NOMO-1 treated with dmso at 0.1 percent for 144 hours (cell line): ENCODE measurements around the gene PATL1.
"Not testable (repeated sequence)": the region's sequence is repeated elsewhere in the genome, so short reads cannot be mapped to it uniquely, and the experiment has no call there.

Experiments
- DNase-seq: peaks from one replicate; lab custom pipeline; 2025; ENCODE audit not compliant: unreplicated experiment; lab: John Stamatoyannopoulos, UW

Gene PATL1

GRCh38 chr11:59676205-59676604, 7.4 kb upstream of the PATL1 start:
- DNase-seq: no peak

DNA sequence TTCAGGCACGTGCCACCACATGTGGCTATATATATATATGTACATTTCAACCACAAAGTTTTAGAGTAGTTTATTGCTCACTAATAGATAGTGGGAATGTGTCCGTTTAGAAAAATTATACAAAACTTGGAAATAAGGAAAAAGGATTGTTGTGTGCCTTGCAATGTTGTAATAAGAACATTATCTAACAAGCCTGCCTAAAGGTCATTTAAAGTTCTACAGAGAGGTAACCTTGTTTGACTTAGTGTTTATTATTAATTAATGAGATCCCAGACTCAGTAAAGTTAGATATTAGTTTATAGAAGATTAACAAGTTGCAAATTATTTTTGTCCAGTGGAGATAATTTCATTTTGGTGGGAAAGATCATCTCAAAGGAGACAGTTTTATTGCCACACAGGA, 5.5 kb upstream of the PATL1 start:
- no peak for DNase-seq

- no peak for DNase-seq
Measured at GRCh38 chr11:59673291-59673690, 4.5 kb upstream of the PATL1 start.

GRCh38 chr11:59671471-59671870, 2.6 kb upstream of the PATL1 start:
- no peak for DNase-seq

- DNase-seq: peak; percentile 26
Measured at GRCh38 chr11:59669611-59670009, 773 bp upstream of the PATL1 start.

DNA sequence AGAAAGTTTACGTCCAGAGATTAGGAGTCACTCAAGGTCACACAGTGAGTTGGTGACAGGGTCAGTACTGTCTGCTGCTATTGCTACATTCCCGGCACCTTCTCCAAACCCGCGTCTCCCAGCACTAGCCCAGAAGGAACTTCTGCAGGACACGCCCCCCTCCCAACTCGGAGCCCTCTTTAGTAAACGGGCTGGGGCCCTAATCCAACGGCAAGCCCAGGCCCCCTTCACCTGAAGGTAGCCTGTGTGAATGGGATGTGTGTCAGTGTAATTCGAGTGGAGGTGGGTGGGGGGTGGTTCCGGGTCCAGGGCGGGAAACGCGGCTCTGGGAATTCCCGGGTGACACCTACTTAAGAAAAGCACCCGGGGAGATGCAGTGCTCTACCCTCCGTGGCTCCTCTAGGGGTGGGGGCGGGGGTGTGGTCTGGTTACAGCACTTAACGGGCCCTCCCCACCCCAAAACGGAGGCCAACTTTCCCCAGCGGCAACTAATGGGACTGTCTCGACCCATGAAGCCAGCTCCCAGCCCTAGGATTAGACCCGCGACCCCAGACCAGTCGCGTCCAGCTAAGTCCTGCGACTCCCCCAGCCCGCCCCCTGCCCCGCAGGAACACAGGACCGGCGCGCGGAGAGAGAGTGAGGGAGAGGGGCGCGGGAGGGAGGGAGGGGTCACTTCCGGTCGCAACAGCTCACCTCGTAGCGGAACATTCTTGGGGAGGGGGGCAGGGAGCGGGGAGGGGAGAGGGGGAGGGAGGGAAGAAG, 468 bp downstream of the PATL1 start:
- DNase-seq: no peak

- no peak for DNase-seq
Measured at GRCh38 chr11:59667812-59668187, 1.0 kb downstream of the PATL1 start.

DNA sequence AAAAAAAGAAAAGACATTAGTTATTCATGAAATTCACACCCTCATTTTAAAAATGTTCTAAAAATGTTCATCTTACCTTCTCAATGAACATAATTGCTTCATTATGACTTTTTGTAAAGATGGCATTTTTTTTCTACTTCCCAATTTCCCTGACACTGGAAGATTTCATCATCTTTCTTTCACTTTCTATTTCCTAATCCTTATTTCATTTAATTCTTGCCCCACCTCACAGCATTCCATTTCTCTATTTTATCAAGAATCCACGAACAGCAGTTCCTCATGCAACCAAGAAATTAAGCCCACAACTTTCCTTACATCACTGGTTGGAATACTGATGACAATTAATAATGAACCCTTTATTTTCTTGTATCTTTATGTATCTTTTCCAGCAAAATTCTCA, 1.9 kb downstream of the PATL1 start:
- no peak for DNase-seq

GRCh38 chr11:59660621-59661020, 8.2 kb downstream of the PATL1 start:
- no peak for DNase-seq

DNA sequence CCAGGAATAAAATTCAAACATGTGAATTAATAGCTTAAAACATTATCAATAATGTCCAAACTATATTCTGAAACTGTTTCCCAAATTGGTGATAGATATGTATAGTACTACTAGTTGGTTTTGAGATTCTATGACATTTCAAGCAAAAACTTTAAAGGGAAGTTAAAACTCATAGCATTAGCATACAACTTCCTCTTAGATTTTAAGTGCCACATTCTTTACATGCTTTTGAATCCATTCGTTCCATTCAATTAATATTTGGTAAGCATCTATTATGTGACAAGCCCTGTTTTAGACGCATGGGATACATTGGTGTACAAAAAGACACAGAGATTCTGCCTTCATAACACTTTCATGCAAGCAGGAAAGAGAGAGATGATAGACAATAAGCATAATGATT, 8.9 kb downstream of the PATL1 start:
- DNase-seq: no peak

DNA sequence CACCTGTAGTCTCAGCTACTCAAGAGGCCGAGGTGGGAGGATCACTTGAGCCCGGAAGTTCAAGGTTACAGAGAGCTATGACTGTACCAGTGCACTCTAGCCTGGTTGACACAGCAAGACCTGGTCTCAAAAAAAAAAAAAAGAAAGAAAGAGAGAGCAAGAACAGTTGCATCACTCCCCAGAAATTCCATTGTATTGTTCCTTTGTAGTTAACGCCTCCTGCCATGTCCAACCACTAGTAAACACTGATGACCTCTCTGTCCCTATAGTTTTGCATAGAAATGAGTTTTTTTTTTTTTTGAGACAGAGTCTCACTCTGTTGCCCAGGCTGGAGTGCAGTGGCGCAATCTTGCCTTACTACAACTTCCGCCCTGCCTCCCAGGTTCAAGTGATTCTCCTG, 10.8 kb downstream of the PATL1 start:
- DNase-seq: no peak

- no peak for DNase-seq
Measured at GRCh38 chr11:59654893-59655292, 13.9 kb downstream of the PATL1 start.

- DNase-seq: no peak
Measured at GRCh38 chr11:59647245-59647980, 21.4 kb downstream of the PATL1 start.

DNA sequence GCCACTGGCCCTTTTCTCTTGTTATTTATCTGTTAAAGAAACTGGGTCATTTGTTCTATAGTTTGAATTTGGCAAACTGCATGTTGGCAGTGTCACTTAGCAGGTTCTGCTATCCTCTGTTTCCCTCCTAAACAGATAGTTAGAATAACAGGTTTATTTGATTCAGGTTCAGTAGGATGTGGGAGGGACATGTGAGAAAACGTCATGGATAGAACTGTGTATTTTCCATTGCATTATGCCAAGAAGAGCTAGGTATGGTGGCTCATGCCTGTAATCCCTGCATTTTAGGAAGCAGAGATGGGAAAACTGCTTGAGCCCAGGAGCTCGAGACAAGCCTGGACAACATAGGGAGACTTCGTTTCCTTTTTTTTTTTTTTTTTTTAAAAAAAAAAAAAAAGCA, 24.3 kb downstream of the PATL1 start:
- DNase-seq: no peak

GRCh38 chr11:59643390-59643789, 25.4 kb downstream of the PATL1 start:
- DNase-seq: no peak

DNA sequence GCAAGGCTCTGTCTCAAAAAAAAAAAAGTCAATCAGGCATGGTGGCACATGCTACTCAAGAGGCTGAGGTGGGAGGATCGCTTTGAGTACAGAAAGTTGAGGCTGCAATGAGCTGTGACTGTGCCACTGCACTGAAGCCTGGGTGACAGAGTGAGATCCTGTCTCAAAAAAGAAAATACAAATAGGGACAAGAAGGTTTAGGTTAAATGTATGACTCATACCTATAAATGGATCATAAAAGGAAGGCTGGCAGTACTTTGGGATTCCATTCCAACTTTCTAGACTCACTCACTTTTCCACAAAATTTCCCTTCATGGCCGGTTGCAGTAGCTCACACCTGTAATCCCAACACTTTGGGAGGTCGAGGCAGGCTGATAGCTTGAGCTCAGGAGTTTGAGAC, 27.7 kb downstream of the PATL1 start:
- no peak for DNase-seq

GRCh38 chr11:59630493-59630892, 38.3 kb downstream of the PATL1 start:
- DNase-seq: no peak

GRCh38 chr11:59629996-59630395, 38.8 kb downstream of the PATL1 start:
- no peak for DNase-seq

DNA sequence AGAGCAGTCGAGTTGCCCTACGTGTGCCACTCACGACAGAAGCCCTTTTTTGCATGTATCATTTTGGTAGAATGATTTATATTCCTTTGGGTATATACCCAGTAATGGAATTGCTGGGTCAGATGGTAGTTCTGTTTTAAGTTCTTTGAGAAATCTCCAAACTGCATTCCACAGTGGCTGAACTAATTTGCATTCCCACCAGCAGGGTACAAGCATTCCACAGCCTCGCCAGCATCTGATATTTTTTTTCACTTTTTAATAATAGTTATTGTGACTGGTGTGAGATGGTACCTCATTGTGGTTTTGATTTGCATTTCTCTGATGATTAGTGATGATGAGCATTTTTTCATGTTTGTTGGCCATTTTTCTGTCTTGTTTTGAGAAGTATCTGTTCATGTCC, 41.9 kb downstream of the PATL1 start:
- DNase-seq: not testable (repeated sequence)

DNA sequence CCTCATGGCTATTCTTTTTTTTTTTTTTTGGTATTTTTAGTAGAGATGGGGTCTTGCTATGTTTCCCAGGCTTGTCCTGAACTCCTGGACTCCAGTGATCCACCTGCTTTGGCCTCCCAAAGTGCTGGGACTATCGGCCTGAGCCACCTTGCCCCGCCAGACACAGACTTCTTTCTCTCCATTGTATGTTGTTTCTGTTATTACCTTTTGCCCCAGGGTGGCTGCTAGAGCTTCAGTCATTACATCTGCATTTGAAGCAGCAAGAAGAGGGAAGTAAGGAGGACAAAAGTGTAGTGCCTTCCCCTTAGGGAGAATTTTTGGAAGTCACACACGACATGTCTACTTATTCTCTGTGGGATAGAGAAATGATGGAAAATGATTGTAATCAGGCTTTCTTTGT, 43.1 kb downstream of the PATL1 start:
- DNase-seq: no peak

- DNase-seq: no peak
Measured at GRCh38 chr11:59617876-59618275, 51.0 kb downstream of the PATL1 start.

GRCh38 chr11:59616396-59616982, 52.3 kb downstream of the PATL1 start:
- no peak for DNase-seq
